Endothelial cell of umbilical vein (primary cell): ENCODE measurements around the gene BCR.

ENCODE experiments used
- GATA2 ChIP-seq: IDR thresholded peaks from 2 replicates; pipeline ENCODE4 v1.7.0; 2011; ENCODE audit warnings: low read depth, mild to moderate bottlenecking, moderate library complexity, mixed read lengths, low read length; ENCODE audit not compliant: insufficient read length, insufficient read depth
- POLR2AphosphoS5 ChIP-seq: IDR thresholded peaks from 2 replicates; pipeline ENCODE4 v1.6.1; 2012; ENCODE audit warnings: low read depth, mild to moderate bottlenecking, control low read depth, low read length, moderate library complexity; ENCODE audit not compliant: insufficient read depth
- TF ChIP-seq, protein P1 (sequence below), 2 donors: IDR thresholded peaks; 1 replicate in 1 of 2; 2 replicates in 1 of 2; pipeline ENCODE4 v1.5.1; 2011; ENCODE audit warnings: low read length in 2 of 2, mild to moderate bottlenecking in 2 of 2, moderate library complexity in 2 of 2, control low read depth in 1 of 2, inconsistent platforms in 1 of 2, low read depth in 1 of 2; ENCODE audit not compliant: insufficient read depth in 1 of 2; ENCODE audit errors: extremely low read depth in 1 of 2

DNA sequence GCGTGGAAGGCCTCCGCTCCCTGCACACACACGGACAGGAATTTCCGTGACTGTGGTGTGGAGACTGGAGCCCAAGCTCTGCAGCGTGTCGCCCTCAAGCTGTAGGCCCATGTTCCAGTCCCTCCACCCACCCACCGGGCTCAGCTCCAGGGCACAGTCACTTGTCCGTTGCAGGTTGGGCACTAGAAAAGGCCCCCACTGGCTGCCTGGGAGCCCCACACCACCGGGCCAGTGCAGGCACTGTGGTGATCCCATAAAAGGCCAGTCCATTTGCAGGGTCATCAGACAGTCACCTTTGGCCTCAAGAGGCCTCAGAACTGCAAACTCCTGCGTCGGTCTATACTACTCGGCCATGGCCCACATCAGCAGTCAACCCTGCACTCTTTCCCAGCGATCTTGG is 18.7 kb upstream of the BCR start:
- TF ChIP-seq POLR2AphosphoS5: no peak
- TF ChIP-seq, protein P1, sequence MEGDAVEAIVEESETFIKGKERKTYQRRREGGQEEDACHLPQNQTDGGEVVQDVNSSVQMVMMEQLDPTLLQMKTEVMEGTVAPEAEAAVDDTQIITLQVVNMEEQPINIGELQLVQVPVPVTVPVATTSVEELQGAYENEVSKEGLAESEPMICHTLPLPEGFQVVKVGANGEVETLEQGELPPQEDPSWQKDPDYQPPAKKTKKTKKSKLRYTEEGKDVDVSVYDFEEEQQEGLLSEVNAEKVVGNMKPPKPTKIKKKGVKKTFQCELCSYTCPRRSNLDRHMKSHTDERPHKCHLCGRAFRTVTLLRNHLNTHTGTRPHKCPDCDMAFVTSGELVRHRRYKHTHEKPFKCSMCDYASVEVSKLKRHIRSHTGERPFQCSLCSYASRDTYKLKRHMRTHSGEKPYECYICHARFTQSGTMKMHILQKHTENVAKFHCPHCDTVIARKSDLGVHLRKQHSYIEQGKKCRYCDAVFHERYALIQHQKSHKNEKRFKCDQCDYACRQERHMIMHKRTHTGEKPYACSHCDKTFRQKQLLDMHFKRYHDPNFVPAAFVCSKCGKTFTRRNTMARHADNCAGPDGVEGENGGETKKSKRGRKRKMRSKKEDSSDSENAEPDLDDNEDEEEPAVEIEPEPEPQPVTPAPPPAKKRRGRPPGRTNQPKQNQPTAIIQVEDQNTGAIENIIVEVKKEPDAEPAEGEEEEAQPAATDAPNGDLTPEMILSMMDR (IDR thresholded peaks at IDR 0.05; ENCODE audit: extremely low read depth in 1 of 2, insufficient read depth in 1 of 2, low read depth in 1 of 2, low read length in 2 of 2): no peak
- TF ChIP-seq GATA2: no peak
